Keratinocyte (primary cell): Measurements from ENCODE around the gene CPA5. TPM values are rescaled to one million over a fixed set of nuclear protein-coding genes. Genes with fewer than 3 reads are reported as not detected.

Experiments used
- DNase-seq: peaks from one replicate; pipeline ENCODE4 v3.0.0-alpha.2; 2011; ENCODE audit warnings: low read depth, missing footprints, low spot score
- FAIRE-seq: peaks from 2 replicates; lab custom pipeline; 2011; peaks lifted over from hg19 to GRCh38; lab: Jason Lieb, UNC
- H2AFZ ChIP-seq: 2 replicates; pipeline ENCODE4 v1.6.0; 2012; ENCODE audit warnings: low read length, control low read depth, inconsistent platforms; ENCODE audit not compliant: control insufficient read depth
- H3K27ac ChIP-seq: 2 replicates; pipeline ENCODE4 v1.5.1; 2011; ENCODE audit warnings: low read length; ENCODE audit not compliant: control insufficient read depth, insufficient read depth
- H3K27me3 ChIP-seq: 3 replicates; pipeline ENCODE4 v1.6.0; 2011; ENCODE audit warnings: low read length; ENCODE audit not compliant: control insufficient read depth, insufficient read depth; ENCODE audit errors: extremely low read depth
- H3K36me3 ChIP-seq, 2 experiments: 2 replicates in 1 of 2; 3 replicates in 1 of 2; pipeline ENCODE4 v1.5.1; 2011; ENCODE audit warnings: low read length in 2 of 2, mild to moderate bottlenecking in 1 of 2; ENCODE audit not compliant: control insufficient read depth in 2 of 2, insufficient read depth in 2 of 2; ENCODE audit errors: extremely low read depth in 1 of 2
- H3K4me1 ChIP-seq: 3 replicates; pipeline ENCODE4 v1.5.1; 2011; ENCODE audit warnings: low read length; ENCODE audit not compliant: control insufficient read depth, insufficient read depth; ENCODE audit errors: extremely low read depth
- H3K4me2 ChIP-seq: 3 replicates; pipeline ENCODE4 v1.6.0; 2011; ENCODE audit warnings: low read depth, low read length; ENCODE audit not compliant: control insufficient read depth, insufficient read depth; ENCODE audit errors: extremely low read depth
- H3K4me3 ChIP-seq, 3 experiments: fragments of 200-600 bp in 1 of 3; sonication (generic) in 1 of 3; 2 replicates in 2 of 3; 3 replicates in 1 of 3; pipeline ENCODE4 v1.5.1; 2011 to 2016; ENCODE audit warnings: low read length in 3 of 3, mild to moderate bottlenecking in 3 of 3, control low read depth in 2 of 3, inconsistent platforms in 1 of 3, low read depth in 1 of 3, mixed read lengths in 1 of 3, mixed run types in 1 of 3, moderate library complexity in 1 of 3; ENCODE audit not compliant: control insufficient read depth in 2 of 3, insufficient read depth in 2 of 3; ENCODE audit errors: extremely low read depth in 1 of 3
- H3K79me2 ChIP-seq: 2 replicates; pipeline ENCODE4 v1.6.0; 2012; ENCODE audit warnings: low read length; ENCODE audit not compliant: control insufficient read depth, insufficient read depth
- H3K9ac ChIP-seq: 3 replicates; pipeline ENCODE4 v1.6.0; 2011; ENCODE audit warnings: low read length; ENCODE audit not compliant: control insufficient read depth, insufficient read depth; ENCODE audit errors: extremely low read depth
- H3K9me1 ChIP-seq: 3 replicates; pipeline ENCODE4 v1.6.0; 2011; ENCODE audit warnings: low read length; ENCODE audit not compliant: control insufficient read depth, insufficient read depth; ENCODE audit errors: extremely low read depth
- H3K9me3 ChIP-seq: 2 replicates; pipeline ENCODE4 v1.5.1; 2012; ENCODE audit warnings: low read depth, low read length; ENCODE audit not compliant: control insufficient read depth
- H4K20me1 ChIP-seq: 3 replicates; pipeline ENCODE4 v1.6.0; 2011; ENCODE audit warnings: low read length; ENCODE audit not compliant: control insufficient read depth, insufficient read depth; ENCODE audit errors: extremely low read depth
- EZH2 ChIP-seq: IDR thresholded peaks from one replicate; pipeline ENCODE4 v1.6.1; 2012; ENCODE audit warnings: inconsistent platforms, mild to moderate bottlenecking, low read length, moderate library complexity
- dilution Hi-C: fragments of 300-500 bp; cut with MboI; formaldehyde crosslinking; loops from one replicate; pipeline ENCODE4 v1.7.0; 2020; ENCODE audit warnings: low sequenced_read_pairs; ENCODE audit not compliant: extremely low pct_ligation_motif_present
- polyA plus RNA-seq, 5 experiments: library from polyadenylated mRNA; depleted of rRNA in 3 of 5; stranded (reverse) in 3 of 5; stranded (forward) in 1 of 5; unstranded in 1 of 5; fragments of >200 nt; gene quantifications; 1 replicate in 1 of 5; 2 replicates in 3 of 5; 3 replicates in 1 of 5; pipeline versions ENCODE4 v1.2.1 to v1.2.3, GENCODE V29; 2011 to 2012; ENCODE audit warnings: missing spikeins in 2 of 5, low read depth in 1 of 5, low replicate concordance in 1 of 5
- TF ChIP-seq, protein P1 (sequence below), 3 experiments: IDR thresholded peaks in 1 of 3; conservative IDR thresholded peaks in 1 of 3; optimal IDR thresholded peaks in 1 of 3; 2 replicates in 2 of 3; 3 replicates in 1 of 3; pipeline versions ENCODE3 to v1.5.1; 2011; ENCODE audit warnings: low read length in 3 of 3, mild to moderate bottlenecking in 3 of 3, moderate library complexity in 2 of 3, control low read depth in 1 of 3, inconsistent platforms in 1 of 3; ENCODE audit not compliant: insufficient read depth in 2 of 3; ENCODE audit errors: extremely low read depth in 1 of 3

The CPA5 gene
- polyA plus RNA-seq, 1 donor (not counting 4 experiments of a cell fraction or from before 2014, with no cell fraction given), result 0.24 TPM

DNA sequence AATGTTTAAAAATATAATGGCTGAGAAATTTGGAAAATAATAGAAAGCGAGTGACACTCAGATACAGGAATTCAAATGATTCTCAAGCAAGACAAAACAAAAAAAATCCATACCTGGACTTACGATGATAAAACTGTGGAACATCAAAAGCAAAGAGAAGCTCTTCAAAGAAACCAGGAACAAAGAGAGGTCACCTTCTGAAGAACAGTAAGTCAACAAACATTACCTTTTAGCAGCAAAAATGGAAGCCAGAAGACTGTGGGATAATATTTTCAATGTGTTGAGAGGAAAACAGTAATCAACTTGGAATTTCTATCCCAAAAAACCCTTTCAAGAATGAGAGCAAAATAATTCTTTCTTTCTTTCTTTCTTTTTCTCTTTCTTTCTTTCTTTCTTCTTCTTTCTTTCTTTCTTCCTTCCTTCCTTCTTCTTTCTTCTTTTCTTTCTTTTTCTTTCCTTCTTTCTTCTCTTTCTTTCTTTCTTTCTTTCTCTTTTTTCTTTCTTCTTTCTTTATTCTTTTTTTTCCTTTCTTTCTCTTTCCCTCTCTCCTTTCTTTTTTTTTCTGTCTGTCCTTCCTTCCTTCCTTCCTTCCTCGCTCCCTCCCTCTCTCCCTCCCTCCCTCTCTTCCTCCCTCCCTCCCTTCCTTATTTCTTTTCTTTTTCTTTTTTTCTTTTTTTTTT, 1.8 kb upstream of the CPA5 start:
- Histone ChIP-seq H3K9ac (no peak overlapping the region), H3K27me3 (no peaks in the 10 kb centered on the region), H3K79me2 (no peaks in the 10 kb centered on the region), H3K27ac (no peak overlapping the region), H2AFZ (no peak overlapping the region), H3K4me1 (no peaks in the 10 kb centered on the region), H3K9me1 (no peaks in the 10 kb centered on the region), H3K9me3 (no peaks in the 10 kb centered on the region), H3K4me3 (no peak overlapping the region), H3K36me3 (no peaks in the 10 kb centered on the region), H3K4me2 (no peak overlapping the region), H4K20me1 (no peaks in the 10 kb centered on the region)
- dilution Hi-C loops, result no loop called here
- FAIRE-seq (no peak), DNase-seq (no peak)
- TF ChIP-seq, protein P1, sequence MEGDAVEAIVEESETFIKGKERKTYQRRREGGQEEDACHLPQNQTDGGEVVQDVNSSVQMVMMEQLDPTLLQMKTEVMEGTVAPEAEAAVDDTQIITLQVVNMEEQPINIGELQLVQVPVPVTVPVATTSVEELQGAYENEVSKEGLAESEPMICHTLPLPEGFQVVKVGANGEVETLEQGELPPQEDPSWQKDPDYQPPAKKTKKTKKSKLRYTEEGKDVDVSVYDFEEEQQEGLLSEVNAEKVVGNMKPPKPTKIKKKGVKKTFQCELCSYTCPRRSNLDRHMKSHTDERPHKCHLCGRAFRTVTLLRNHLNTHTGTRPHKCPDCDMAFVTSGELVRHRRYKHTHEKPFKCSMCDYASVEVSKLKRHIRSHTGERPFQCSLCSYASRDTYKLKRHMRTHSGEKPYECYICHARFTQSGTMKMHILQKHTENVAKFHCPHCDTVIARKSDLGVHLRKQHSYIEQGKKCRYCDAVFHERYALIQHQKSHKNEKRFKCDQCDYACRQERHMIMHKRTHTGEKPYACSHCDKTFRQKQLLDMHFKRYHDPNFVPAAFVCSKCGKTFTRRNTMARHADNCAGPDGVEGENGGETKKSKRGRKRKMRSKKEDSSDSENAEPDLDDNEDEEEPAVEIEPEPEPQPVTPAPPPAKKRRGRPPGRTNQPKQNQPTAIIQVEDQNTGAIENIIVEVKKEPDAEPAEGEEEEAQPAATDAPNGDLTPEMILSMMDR (optimal IDR thresholded peaks at IDR 0.05 in 1 of 3, IDR thresholded peaks at IDR 0.05 in 1 of 3, conservative IDR thresholded peaks at IDR 0.05 in 1 of 3; ENCODE audit: extremely low read depth in 1 of 3, insufficient read depth in 2 of 3, low read length in 3 of 3), result no peak
- TF ChIP-seq EZH2, result no peak

DNA sequence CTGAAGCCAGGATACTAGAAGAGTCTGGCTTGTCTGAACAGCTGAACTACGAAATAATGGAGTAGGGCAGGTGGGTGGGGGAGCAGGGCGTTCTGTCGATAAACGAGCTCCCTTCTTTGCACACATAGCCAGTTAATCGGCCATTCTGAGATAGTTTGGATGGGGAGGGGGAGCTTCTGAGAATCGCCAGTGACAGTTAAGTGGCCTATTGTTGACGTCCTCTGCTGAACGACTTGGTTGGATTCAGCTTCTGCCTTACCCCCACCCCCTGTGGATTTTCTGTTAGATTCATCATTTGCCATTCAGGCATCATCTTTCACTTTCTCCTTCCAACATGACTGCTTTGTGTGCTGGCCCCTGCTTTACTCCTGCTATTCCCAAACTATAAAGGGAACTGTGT, 520 bp downstream of the CPA5 start:
- no peak overlapping the region for H3K4me2 ChIP-seq
- DNase-seq, result no peak

More for the DNA sequence above, 520 bp downstream of the CPA5 start:
- Histone ChIP-seq H3K27ac (no peak overlapping the region), H3K4me3 (no peak overlapping the region), H4K20me1 (no peaks in the 10 kb centered on the region), H2AFZ (no peak overlapping the region), H3K4me1 (no peaks in the 10 kb centered on the region), H3K27me3 (no peaks in the 10 kb centered on the region), H3K9me3 (no peaks in the 10 kb centered on the region), H3K36me3 (no peaks in the 10 kb centered on the region), H3K9ac (no peak overlapping the region), H3K9me1 (no peaks in the 10 kb centered on the region), H3K79me2 (no peaks in the 10 kb centered on the region)
- no peak for TF ChIP-seq EZH2
- TF ChIP-seq, protein P1 (optimal IDR thresholded peaks at IDR 0.05 in 1 of 3, IDR thresholded peaks at IDR 0.05 in 1 of 3, conservative IDR thresholded peaks at IDR 0.05 in 1 of 3; ENCODE audit: extremely low read depth in 1 of 3, insufficient read depth in 2 of 3, low read length in 3 of 3), result no peak
- no peak for FAIRE-seq
- dilution Hi-C loops, result no loop called here
